GM10847 (cell line): ENCODE data around the gene ATP2B2.

Experiments used
- POLR2A ChIP-seq: IDR thresholded peaks from 2 replicates; pipeline ENCODE4 v1.6.1; 2011; ENCODE audit not compliant: insufficient read length; ENCODE audit errors: extremely low read depth

Gene ATP2B2

DNA sequence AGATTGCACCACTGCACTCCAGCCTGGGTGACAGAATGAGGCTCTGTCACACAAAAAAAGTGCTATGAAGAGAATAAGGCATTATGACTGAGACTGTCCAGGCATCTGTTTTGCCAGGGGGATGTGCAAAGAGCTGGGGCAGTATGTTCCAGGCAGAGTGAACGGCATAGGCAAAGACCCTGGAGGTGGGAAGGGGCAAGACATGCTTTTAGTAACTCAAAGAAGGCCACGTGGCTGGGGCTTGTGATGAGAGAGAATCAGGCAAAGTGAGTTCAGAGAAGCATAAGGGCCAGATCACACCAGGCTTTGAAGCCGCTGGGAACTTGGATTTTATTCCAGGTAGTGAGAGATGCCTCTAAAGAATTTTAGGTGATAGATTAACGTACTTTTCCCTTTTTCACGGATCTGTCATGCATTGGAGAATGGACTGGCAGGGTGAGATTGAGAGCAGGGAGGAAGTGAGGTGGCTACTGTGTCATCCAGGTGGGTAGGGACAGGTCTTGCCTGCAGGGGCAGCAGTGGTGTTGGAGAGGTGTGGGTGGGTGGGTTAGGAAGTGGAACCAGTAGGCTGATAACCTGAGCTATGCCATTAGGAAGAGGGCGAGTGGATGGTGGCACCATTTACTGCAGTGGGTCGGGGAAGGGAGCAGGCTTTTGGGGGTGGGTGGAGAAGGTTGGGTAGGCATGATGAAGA is 31.7 kb downstream of the ATP2B2 start:
- TF ChIP-seq POLR2A: no peak

DNA sequence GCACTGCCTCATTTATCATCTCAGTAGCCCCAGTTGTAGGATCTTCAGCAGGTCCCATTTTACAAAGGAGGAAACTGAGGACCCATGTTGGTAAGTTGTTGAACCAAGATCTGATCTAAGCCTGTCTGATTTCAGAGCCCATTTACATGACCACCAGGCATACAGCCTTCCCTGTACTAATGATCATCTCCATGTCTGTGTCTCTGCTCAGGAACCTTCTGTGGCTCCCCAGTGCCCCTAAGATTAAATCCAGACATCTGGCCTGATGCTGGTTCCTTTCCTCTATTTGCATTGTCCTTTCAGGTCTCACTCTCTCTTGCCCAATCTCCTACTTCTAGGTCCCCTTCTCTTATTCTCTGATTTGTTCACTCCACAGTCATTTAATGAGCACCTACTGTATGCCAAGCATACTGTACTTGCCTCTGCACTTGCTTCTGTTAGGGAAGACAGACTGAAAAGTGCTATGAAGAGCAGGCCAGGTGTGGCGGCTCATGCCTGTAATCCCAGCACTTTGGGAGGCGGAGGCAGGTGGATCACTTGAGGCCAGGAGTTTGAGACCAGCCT is 32.4 kb downstream of the ATP2B2 start:
- no peak for TF ChIP-seq POLR2A

DNA sequence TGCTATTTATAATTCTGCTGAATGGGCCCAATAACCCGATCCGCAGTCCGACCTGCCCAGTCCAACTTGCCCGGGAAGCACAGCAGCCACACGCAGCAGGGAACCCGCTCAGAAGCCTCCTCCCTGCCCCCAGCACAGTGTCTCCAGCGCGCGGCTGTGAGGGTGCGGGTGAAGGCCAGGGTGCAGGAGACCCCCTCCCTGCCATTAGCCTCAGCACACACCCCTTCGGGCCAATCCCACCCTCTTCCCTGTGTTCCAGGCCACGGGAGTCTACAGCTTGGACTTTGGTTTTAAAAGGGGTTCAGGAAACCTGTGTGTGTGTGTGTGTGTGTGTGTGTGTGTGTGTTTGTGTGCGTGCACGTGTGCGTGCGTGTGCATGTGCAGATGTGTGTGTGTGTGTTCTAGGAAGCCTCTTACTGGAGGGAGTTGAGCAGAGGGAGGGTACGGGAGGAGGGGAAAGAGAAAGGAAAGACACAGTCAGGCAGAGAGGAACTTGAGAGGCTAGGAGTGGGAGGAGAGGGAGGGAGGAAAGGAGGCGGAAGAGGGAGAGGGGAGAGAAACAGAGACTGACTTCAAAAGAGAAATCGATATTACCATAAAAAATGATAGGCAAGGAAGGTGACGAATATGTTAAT is 34.2 kb downstream of the ATP2B2 start:
- no peak for TF ChIP-seq POLR2A

GRCh38 chr3:10470120-10471053 is 35.0 kb downstream of the ATP2B2 start:
- TF ChIP-seq POLR2A: no peak

GRCh38 chr3:10469441-10470119 is 35.8 kb downstream of the ATP2B2 start:
- no peak for TF ChIP-seq POLR2A

DNA sequence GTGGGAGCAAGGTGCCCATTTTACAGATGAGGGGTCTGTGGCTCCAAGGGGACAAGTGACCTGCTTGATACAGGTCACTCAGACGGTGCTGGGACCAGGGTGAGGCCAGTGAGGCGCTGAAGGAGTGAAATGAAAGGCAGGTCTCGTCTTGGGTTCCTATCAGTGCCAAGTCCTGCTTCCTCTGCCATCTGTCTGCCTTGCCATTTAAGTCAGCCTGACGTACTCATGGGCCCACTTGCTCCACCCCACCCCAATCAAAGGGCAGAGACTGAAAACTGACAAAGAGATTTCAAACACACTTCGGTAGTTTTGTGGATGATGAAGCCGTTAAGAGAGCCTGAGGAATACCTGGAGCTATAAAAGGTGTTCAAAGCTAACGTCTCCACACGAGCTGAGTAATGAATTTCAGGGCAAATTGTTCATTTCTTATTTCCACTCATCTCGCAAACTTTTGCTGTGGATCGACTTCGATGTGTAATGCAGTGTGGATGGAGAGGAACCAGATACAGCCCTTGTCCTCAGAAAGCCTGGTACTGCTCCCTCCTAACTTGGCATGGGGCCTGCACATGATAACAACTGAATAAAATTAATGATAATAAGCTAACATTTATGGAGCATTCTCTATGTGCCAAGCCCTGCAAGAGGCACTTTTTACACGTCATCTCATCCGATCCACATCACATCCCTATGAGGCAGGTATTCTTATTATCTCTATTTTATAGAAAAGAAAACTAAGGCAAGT is 36.6 kb downstream of the ATP2B2 start:
- no peak for TF ChIP-seq POLR2A

DNA sequence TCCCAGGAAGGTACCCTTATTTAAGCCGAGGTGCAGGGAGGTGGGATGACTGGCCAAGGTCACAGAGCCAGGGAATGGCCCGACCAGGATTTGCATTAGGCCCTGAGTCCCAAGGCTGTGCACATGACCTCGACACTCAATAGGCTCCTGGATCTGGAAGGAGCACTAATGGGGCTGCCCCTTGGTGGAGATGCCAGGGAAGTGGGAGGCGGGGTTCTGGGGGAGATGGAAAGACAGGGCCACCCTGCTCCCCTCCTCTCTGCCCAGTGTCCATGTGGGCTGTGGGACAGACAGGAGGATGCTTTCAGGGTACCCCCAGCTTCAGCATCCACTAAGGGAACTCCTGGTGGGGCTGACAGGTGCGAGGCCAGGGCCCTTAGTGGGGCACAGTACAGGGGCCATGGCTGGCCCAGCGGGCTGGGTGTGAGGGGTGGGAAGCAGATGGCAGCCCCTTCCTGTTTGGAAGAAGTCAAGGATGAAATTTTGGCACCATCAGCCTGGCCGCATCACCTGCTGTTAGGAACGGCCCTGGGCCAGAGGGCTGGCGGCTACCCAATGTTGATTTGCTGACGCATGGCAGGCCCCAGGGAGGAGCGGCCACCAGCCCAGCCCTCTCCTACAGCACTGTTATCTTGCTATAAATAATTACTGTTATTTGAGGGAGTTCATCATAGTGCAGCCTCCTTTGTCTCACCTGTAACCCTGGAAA is 37.3 kb downstream of the ATP2B2 start:
- TF ChIP-seq POLR2A: no peak

GRCh38 chr3:10467204-10467603 is 38.2 kb downstream of the ATP2B2 start:
- no peak for TF ChIP-seq POLR2A

DNA sequence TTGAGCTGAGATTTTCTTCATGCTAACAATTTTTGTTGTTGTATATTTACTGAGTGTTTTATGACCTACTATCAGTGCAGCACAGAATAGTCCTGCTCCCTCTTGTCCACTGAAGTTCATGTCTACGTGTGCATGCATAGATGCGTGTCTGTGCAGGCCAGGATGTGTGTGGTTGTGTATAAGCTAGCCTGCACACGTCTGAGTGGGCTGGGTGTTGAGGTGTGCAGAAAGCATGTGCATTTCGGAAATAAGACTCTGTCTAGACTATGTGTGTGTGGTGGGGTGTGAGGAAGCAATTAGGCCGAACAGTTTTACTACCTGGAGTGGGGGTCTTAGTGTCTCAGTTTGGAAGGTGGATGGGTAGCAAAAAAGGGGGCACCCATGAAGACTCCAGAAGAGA is 39.2 kb downstream of the ATP2B2 start:
- no peak for TF ChIP-seq POLR2A

- no peak for TF ChIP-seq POLR2A
These were observed 40.2 kb downstream of the ATP2B2 start for GRCh38 chr3:10465161-10465560.

GRCh38 chr3:10463533-10464434 is 41.6 kb downstream of the ATP2B2 start:
- TF ChIP-seq POLR2A: no peak

DNA sequence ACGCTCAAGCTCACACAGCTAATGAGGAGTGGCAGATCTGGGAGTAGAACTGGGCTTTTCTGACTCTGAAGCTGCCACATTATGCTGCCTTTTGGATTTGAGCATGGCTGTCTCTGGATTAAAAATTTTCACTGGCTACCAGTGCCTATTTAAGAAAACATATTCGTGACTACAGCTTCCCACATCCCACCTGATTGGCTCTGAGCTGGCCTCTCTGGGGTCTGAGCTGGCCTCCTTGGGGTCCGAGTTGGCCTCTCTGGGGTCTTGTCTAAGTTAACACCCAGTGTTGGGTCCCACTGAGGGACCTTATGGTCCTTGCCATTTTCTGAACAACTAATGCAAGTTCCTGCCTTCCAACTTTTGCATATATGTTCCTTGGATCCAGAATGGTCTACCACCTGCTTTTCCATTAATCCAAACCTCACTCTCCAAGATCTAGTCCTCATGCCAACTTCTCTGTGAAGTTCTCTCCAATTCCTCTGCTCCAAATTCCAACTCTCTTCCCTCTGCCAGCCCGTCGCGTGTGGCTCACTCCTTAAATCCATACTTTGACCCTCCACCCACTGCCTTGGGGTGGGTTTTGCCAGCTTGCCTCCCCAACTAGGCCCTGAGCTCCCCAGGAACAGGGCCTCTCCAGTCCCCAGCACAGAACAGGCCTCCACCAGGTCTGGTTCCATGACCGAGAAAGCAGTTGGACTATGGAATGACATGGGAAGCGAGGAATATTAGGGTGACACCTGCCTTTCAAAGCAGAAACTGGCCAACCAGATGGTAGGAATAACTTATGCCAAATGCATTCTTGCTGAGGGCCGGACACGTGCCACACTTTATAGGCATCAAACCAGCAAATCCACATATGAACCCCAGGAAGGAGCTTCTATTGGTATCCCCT is 42.5 kb downstream of the ATP2B2 start:
- no peak for TF ChIP-seq POLR2A
